Measurements from ENCODE around the gene RBFOX1. TPM values are rescaled to one million over a fixed set of nuclear protein-coding genes. Genes with fewer than 3 reads are reported as not detected.

The RBFOX1 gene
- total RNA-seq, 1 donor from 2014 or later = 4.8 TPM

DNA sequence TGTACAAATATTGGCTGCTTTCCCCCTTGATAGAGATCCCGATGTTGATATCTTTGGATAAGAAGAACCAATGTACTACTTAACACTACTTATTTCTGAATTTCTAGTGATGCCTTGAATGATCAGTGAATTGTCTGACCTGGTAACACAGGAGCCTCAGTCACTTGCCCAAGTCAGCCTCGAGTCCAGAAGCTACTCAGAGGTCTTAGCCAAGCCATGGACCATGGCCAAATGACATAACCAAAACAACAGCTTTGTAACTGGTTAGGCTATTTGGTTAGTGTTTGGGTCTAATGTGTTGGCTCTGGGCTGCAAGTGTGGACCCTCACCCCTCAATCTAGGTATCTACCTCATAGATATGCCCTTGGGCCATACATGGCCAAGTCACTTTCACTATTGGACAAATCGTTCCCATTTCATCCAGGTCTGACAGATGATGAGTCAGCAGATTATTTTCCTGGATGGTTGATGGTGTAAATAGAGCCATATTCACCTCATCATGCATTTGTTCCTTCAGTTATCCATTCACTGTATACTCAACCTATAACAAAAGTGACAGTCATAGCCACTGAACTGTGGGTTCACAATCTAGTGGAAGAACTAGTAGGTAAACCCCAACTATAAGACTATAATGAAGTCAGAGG, 3.5 kb downstream of the RBFOX1 start:
- DNase-seq = no peak

DNA sequence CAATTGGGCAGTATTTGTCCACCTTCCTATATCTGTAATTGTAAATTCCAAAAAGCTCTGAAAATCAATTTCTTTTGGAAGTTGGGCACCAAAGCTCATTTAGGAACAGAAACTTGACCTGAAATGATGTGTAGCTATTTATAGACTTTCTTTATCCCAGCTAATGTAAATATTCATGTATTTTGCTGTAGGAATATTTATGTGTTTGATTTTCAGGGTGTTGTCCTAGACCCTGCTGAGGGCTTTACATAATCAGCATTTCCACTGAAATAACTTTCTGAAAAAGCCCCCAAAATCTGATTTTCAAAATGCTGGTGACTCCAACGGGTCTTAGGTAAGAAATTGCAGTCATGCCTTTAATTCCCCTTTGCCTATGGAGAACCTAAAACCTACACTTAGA, 4.1 kb downstream of the RBFOX1 start:
- no peak for DNase-seq

DNA sequence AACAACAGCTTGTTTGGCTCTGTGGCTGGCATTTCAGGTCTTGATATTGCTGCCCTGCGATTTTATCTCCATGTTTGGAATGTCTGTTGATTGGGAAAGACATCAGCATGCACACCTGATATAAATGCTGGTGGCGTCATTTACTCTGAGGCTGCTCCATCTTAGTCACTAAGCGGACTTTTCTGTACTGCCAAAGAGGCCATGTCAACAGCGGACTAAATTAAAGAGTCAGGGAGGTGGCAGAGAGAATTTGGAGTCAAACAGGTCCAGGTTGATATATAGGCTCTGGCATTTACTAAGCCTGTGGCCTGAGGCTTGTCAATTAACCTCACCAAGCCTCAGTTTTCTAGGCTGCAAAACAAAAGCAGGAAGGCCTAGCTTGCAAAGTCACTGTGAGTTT, 6.2 kb downstream of the RBFOX1 start:
- DNase-seq = no peak

DNA sequence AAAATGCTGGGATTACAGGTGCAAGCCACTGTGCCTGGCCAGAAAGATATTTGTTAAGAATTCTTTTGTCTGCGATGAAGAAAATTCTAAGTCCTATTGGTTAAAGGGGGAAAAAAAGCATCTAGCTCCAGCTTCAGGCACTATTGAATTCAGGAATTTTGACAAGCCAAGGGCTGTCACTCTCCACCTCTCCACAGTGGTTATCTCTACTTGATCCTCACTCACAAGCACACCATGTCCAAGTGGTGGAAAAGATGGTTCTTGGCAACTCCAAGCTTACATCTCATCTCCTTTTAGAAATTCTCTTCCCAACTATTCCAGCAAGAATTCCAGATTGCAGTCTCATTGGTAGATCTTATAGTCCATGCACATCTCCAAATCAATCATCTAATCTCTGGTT, 7.1 kb downstream of the RBFOX1 start:
- DNase-seq = no peak

DNA sequence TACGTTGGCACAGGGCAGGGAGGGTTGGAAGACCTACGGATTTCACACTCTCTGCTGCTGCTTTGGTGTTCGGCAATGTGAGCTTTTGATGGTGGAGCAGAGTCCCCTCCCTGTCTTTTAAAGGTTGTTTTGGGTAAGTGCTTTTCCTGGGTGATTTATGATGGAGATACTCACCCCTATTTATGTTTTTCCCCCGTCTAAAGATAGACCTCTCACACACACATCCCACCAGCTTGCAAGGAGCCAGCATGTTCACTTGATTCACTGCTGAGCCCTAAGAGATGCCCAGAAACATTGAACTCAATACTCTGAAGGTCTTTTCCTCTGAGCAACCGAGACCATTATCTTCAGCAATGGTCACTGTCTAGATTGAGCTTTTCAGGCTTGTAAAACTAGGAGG, 8.3 kb downstream of the RBFOX1 start:
- DNase-seq = no peak

- DNase-seq = no peak
These were observed 10.0 kb downstream of the RBFOX1 start for GRCh38 chr16:7342598-7342997.

GRCh38 chr16:7343243-7343642, 10.6 kb downstream of the RBFOX1 start:
- no peak for DNase-seq

DNA sequence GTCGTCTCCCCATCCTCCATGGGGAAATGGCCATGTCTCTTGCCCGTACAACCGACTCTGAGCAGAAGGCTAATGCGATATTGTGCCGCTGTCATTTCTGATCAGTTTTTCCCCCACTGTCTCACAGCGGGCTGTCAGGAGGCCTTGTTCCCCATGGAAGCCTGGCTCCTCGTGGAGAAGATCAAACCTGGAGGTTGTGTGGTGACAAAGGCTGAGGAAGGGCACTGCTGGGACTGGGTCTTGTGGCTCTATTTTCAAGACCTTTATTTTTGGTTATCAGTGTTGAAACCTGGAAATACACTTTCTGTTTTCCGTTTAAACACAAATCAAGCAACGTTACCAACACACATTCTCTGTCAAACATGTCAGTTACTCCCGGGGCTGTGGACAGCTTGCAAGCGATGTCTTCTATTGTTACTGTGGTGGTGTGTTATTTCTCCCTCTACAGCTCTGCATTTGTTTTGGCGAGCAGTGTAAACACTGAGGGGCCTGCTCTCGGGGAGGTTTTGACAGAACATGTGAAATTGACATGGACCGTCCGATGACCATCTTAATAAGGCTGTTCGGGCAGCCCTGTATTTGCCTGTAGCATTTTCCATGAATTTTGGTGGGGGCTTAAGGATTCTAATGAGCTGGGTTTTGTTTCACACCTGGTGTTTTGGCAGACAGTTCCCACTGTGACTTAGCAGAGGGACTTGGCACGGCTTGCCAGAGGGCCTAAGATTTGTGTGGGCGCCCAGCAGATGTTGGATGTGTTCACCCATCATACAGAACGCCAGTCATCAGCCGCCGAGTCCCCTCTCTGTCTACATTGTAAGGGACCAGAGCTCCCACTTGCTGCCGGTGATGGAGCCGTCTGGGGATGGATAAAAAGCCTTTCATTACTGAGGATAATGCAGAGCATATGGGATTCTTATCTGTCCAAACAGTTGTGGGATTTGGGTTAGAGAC, 12.5 kb downstream of the RBFOX1 start:
- no peak for DNase-seq

DNA sequence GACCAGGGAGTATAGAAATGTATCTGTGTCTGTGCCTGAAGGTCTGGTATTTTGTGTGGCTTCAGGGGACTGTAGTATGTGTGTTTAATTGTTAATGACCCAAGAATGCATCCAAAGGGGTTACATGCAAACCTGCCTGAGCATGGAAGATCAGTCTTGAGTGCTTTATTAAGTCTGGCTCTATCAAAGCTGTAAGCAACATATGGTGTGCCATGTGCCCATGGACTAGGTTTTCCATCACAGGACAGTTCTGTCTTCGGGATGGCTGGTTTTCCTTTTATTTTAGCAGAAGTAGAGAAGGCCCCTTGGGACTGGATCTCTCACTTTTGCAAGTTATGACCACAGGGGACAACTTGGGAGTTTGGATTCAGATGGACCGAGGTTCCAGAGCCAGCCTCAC, 18.2 kb downstream of the RBFOX1 start:
- no peak for DNase-seq

DNA sequence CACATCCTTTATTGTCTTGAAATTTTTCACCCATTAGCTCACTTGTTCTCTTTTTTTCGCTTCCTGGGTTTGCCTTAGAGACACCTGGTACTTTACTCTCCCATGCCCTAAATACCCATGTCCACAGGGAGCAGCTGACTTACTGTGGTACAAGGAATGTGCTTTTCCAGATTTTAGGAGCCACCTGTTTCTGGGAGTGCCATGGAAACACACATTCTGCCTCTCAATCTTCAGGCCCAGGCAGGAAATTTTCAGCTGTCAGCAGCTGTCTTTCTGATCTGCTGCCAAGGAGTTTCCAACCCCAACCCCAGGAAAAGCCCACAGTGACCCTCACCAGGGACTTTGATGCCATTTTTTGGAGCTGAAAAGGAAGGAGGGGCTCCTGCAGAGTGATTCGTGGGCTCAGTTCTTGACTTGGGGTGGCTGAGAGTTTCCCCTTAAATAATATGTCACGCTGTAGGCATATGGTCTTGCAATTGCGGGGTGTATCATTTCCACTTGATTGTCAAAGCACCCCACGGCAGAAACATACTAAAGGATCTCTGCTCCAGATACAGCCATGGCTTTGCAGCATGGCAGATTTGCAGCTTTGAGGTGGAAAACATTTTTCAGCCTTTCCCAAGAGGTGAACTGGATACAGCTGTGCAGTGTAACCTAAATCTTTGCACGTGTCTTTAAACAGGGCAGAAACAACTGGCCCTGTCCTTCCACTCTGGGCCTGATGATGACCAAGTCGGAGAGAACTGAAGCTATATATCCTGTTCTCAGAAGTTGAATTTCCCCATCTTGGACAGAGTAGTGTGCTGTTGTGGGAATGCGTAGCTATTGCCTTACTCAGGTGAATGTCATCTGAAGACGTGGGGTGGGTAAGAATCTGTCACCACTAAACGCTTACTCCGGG, 19.2 kb downstream of the RBFOX1 start:
- DNase-seq = peak; percentile 32

- DNase-seq = no peak
These were observed 23.1 kb downstream of the RBFOX1 start for GRCh38 chr16:7355758-7356157.

DNA sequence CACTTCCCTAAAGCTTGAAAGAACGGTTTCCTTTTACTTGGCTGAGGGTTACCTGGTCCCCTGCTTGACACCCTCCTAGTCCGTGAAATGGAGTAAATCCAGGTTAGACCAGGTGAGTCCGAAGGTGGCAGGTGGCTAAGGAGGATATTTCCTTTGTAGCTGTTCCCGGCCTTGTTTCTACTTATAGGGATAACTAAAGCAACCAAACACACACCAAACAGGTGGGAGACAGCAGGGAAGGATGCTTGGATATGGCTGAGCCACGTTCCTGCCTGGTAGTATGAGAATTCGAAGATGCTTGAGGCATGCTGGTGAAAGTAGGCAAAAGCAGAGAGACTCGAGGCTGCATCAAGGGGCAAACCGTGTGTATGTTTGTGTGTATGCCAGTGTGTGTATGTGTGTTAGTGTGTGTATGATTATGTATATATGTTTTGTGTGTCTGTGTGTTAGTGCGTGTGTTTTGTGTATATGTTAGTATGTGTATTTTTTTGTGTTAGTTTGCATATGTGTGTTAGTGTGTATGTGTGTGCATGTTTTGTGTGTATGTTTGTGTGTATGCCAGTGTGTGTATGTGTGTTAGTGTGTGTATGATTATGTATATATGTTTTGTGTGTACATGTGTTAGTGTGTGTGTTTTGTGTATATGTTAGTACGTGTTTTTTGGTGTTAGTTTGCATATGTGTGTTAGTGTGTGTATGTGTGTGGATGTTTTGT, 28.9 kb downstream of the RBFOX1 start:
- DNase-seq = no peak

- no peak for DNase-seq
These were observed 29.6 kb downstream of the RBFOX1 start for GRCh38 chr16:7362231-7362630.

DNA sequence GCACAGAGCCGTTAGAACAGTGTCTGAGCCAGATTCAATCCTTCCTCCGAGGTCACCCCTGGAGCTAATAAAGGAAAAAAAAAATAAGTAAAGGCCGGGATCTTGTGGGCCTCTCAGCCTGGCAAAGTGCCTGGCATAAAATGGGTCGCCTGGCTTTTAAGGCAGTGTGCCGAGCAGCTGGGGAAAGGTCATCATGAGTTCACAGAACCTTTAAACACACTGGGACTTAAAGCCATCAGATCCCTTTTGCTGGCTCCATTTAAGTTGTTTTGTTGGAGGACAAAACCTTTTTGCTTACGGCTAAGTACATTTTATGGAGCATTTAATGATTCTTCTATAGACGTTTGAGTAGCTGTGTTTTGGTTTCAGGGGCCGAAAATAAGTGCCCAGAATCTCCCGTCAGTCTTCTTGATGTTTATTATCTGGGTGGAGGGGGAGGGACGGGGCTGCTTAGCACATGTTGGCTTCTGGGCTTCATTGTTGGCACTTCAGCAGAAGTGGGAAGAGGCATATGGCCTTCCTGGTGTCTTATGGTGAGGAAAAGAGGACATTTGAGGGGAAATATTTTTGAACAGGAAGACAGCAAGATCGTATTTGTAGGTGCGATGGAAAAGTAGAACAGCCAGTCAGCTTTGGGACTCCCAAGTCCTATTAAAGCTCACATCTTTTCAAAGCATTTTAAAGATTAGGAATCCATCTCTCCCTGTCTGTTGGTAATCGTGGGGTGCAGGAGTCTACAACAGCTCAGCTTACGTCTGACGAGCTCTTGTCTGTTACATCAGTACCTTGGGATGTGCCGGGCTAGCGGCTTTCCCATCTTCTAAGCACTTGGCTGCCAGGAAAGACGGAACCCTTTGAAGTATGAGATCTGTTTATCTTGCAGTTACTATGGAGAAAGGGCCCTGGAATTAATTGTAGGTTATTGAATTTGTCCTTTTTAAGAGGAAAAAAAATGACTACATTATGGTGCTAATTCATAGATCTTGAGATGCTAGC, 31.1 kb downstream of the RBFOX1 start:
- DNase-seq = no peak

DNA sequence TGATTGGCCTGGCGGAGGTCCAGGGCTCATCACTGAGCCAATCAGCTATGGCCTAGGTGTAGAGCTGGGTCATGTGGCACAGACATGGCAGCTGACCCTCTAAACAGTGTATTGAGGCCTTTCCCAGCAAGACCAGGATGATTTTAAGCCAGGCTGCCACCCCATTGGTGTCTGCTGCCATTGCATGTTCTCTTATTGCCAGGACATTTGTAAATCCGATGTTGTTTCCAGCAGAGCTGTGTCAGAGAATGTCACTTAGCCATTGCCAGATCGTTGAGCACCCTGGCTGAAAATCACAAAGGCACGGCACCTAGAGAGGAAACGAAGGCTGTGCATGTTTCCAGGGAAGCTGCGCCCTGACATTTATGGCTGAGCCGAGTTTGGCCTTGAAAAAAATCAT, 33.4 kb downstream of the RBFOX1 start:
- DNase-seq = no peak

DNA sequence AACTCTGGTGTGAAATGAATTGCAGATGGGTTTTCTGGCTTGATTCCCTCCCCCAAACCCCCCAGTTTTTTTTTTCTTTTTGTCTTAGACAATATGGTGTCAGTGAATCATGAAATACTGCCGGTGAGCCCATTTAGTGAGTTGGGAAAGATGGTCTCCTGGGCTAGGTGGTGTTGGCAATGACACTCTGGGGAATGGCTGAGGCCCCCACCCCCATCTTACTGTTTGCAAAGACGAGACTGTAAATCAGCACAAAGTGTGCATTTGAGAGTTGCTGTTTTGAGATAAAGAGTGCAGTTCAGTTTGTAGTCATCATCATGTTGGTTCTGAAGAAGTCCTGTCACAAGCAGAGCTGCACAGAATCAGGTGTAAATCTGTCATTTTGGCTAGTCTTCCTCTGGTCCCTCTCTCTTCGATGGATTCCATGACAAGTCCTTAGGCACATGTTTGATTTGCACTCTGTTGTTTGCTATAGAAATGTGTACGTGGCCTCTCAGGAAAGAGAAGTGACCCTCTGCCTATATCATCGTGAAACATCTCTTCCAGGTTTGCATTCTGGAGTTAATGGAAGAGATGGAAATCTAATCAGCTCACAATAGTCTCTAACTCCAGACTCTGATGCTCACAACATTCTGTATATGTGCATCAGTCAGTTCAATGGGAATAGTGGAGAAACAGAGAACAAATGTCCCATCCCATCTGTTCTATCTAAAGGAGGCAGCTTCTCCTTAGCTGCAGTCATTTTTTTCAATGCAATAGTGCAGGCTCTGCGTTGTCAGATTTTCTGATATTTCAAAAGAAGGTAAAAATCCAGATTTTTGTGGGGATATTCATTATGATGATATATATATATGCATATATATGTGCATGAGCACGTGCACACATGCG, 34.6 kb downstream of the RBFOX1 start:
- DNase-seq = no peak

GRCh38 chr16:7369204-7369603, 36.6 kb downstream of the RBFOX1 start:
- DNase-seq = no peak

GRCh38 chr16:7372095-7372494, 39.5 kb downstream of the RBFOX1 start:
- no peak for DNase-seq

GRCh38 chr16:7373776-7374175, 41.1 kb downstream of the RBFOX1 start:
- no peak for DNase-seq

Data from skin of body (tissue), 2 donors.